Measurements from ENCODE around the gene CEP104.
A peak's percentile ranks its signal among the peaks of the same experiment; 100 is the strongest.

CEP104 gene

GRCh38 chr1:3778590-3779264, 78.3 kb downstream of the CEP104 start:
- no peak for ATAC-seq
- no peak for DNase-seq

GRCh38 chr1:3777647-3778589, 79.1 kb downstream of the CEP104 start:
- no peak for DNase-seq
- ATAC-seq: no peak

GRCh38 chr1:3777078-3777547, 79.9 kb downstream of the CEP104 start:
- DNase-seq (no peak), ATAC-seq (no peak)

GRCh38 chr1:3776231-3776961, 80.6 kb downstream of the CEP104 start:
- no peak for ATAC-seq
- DNase-seq: no peak

GRCh38 chr1:3775490-3776230, 81.4 kb downstream of the CEP104 start:
- DNase-seq: peak; percentile 56
- ATAC-seq: peak; percentile 48

GRCh38 chr1:3774946-3775489, 82.0 kb downstream of the CEP104 start:
- ATAC-seq: no peak
- DNase-seq: no peak

GRCh38 chr1:3774276-3774945, 82.6 kb downstream of the CEP104 start:
- no peak for ATAC-seq
- no peak for DNase-seq

GRCh38 chr1:3773572-3774275, 83.3 kb downstream of the CEP104 start:
- ATAC-seq: no peak
- no peak for DNase-seq

- ATAC-seq: no peak
- DNase-seq: no peak
Observed at GRCh38 chr1:3772715-3773571, 84.1 kb downstream of the CEP104 start, which contains the start of gene SMIM1. Gene SMIM1 (plus strand): TSS chr1:3772749. CDS start chr1:3775374, 2,625 bp downstream.

GRCh38 chr1:3772027-3772714, 84.8 kb downstream of the CEP104 start:
- ATAC-seq (peak; percentile 81), DNase-seq (peak; percentile 90)

- ATAC-seq (no peak), DNase-seq (no peak)
Observed at GRCh38 chr1:3771108-3772026, 85.6 kb downstream of the CEP104 start.

GRCh38 chr1:3770047-3770765, 86.8 kb downstream of the CEP104 start:
- DNase-seq (no peak), ATAC-seq (no peak)

GRCh38 chr1:3768811-3769390, 88.1 kb downstream of the CEP104 start:
- no peak for DNase-seq
- no peak for ATAC-seq

GRCh38 chr1:3767328-3767925, 89.6 kb downstream of the CEP104 start:
- ATAC-seq (no peak), DNase-seq (no peak)

GRCh38 chr1:3763351-3764125, 93.5 kb downstream of the CEP104 start:
- ATAC-seq (no peak), DNase-seq (no peak)

Data from stimulated activated naive CD8-positive, alpha-beta T cell treated with anti-CD3 and anti-CD28 coated beads, Interleukin-15, Interleukin-2, amounts not matched to agents 100 U/mL and 50 U/mL, for 24 hours (primary cell).